ENCODE measurements around the gene CCDC7.
"Not testable (repeated sequence)": the region's sequence is repeated elsewhere in the genome, so short reads cannot be mapped to it uniquely, and the experiment has no call there.

The CCDC7 gene

GRCh38 chr10:32889631-32890212 lies 443.8 kb downstream of the CCDC7 start:
- DNase-seq, result no peak

- no peak for DNase-seq
These were observed 444.5 kb downstream of the CCDC7 start for GRCh38 chr10:32890444-32890843.

GRCh38 chr10:32891261-32891660 lies 445.3 kb downstream of the CCDC7 start:
- no peak for DNase-seq

- no peak for DNase-seq
These were observed 447.5 kb downstream of the CCDC7 start for GRCh38 chr10:32893434-32893833.

GRCh38 chr10:32893916-32894664 lies 448.1 kb downstream of the CCDC7 start:
- DNase-seq, result no peak

- DNase-seq, result not testable (repeated sequence)
These were observed 449.4 kb downstream of the CCDC7 start for GRCh38 chr10:32895200-32895968.

- no peak for DNase-seq
These were observed 455.9 kb downstream of the CCDC7 start for GRCh38 chr10:32901815-32902214.

- DNase-seq, result no peak
These were observed 459.5 kb downstream of the CCDC7 start for GRCh38 chr10:32905466-32905865.

GRCh38 chr10:32906595-32906994 lies 460.7 kb downstream of the CCDC7 start:
- DNase-seq, result no peak

- DNase-seq, result no peak
These were observed 463.5 kb downstream of the CCDC7 start for GRCh38 chr10:32909456-32909855.

- DNase-seq, result not testable (repeated sequence)
These were observed 464.0 kb downstream of the CCDC7 start for GRCh38 chr10:32909970-32910369.

- DNase-seq, result no peak
These were observed 465.5 kb downstream of the CCDC7 start for GRCh38 chr10:32911285-32912016.

- DNase-seq, result not testable (repeated sequence)
These were observed 471.9 kb downstream of the CCDC7 start for GRCh38 chr10:32917817-32918216.

- no peak for DNase-seq
These were observed 476.2 kb downstream of the CCDC7 start for GRCh38 chr10:32922170-32922569.

GRCh38 chr10:32923134-32923533 lies 477.2 kb downstream of the CCDC7 start:
- no peak for DNase-seq

GRCh38 chr10:32923849-32924248 lies 477.9 kb downstream of the CCDC7 start:
- no peak for DNase-seq

Data from fibroblast of skin of scalp (primary cell).